MM.1S (cell line): ENCODE measurements around the gene NDEL1.

ENCODE experiments used
- DNase-seq: peaks from one replicate; pipeline ENCODE4 v3.0.0-alpha.2; 2015
- H2AFZ ChIP-seq: fragments of 300-600 bp; sonication (generic); 2 replicates; pipeline ENCODE4 v1.6.0; 2016; ENCODE audit warnings: antibody characterized with exemption, low read length
- H3F3A ChIP-seq: fragments of 300-600 bp; sonication (generic); 2 replicates; pipeline ENCODE4 v1.6.1; 2016; ENCODE audit warnings: mild to moderate bottlenecking, antibody characterized with exemption, low read length, moderate library complexity, mixed read lengths; ENCODE audit not compliant: insufficient read depth
- H3K27ac ChIP-seq: fragments of 300-600 bp; sonication (generic); 2 replicates; pipeline ENCODE4 v1.5.1; 2016; ENCODE audit warnings: mild to moderate bottlenecking, low read length
- H3K27me3 ChIP-seq: fragments of 300-600 bp; sonication (generic); replicated peaks from 2 replicates; pipeline ENCODE4 v1.6.0; 2016; ENCODE audit warnings: low read length; ENCODE audit not compliant: insufficient read depth
- H3K36me3 ChIP-seq: fragments of 300-600 bp; sonication (generic); replicated peaks from 2 replicates; pipeline ENCODE4 v1.6.1; 2016; ENCODE audit warnings: mild to moderate bottlenecking, low read length, mixed read lengths; ENCODE audit not compliant: insufficient read depth
- H3K4me1 ChIP-seq: fragments of 300-600 bp; sonication (generic); 2 replicates; pipeline ENCODE4 v1.6.1; 2016; ENCODE audit warnings: low read length, mixed read lengths
- H3K4me2 ChIP-seq: fragments of 300-600 bp; sonication (generic); 2 replicates; pipeline ENCODE4 v1.6.0; 2016; ENCODE audit warnings: low read depth, low read length
- H3K4me3 ChIP-seq: fragments of 300-600 bp; sonication (generic); 2 replicates; pipeline ENCODE4 v1.5.1; 2016; ENCODE audit warnings: low read length, mixed read lengths
- H3K79me2 ChIP-seq: fragments of 300-600 bp; sonication (generic); 2 replicates; pipeline ENCODE4 v1.6.1; 2016; ENCODE audit warnings: mixed run types, low read length, mixed read lengths
- H3K9ac ChIP-seq: fragments of 300-600 bp; sonication (generic); 2 replicates; pipeline ENCODE4 v1.6.1; 2016; ENCODE audit warnings: low read length, mixed read lengths
- H3K9me2 ChIP-seq: fragments of 300-600 bp; sonication (generic); replicated peaks from 2 replicates; pipeline ENCODE4 v1.6.1; 2016; ENCODE audit warnings: mild to moderate bottlenecking, low read length, mixed read lengths; ENCODE audit not compliant: insufficient read depth
- H3K9me3 ChIP-seq: fragments of 300-600 bp; sonication (generic); replicated peaks from 2 replicates; pipeline ENCODE4 v1.6.1; 2016; ENCODE audit warnings: mild to moderate bottlenecking, low read length, mixed read lengths; ENCODE audit not compliant: insufficient read depth
- H4K20me1 ChIP-seq: fragments of 300-600 bp; sonication (generic); 2 replicates; pipeline ENCODE4 v1.6.1; 2016; ENCODE audit warnings: mild to moderate bottlenecking, low read length, moderate library complexity, mixed read lengths; ENCODE audit not compliant: insufficient read depth
- CTCF ChIP-seq: fragments of 300-600 bp; sonication (generic); IDR thresholded peaks from 2 replicates; pipeline ENCODE4 v1.5.1; 2016; ENCODE audit warnings: antibody characterized with exemption, low read length, mixed read lengths
- EZH2 ChIP-seq: fragments of 300-600 bp; sonication (generic); optimal IDR thresholded peaks from 2 replicates; pipeline ENCODE3; 2017; ENCODE audit warnings: low read depth, mild to moderate bottlenecking, antibody characterized with exemption, low read length, mixed read lengths
- EZH2phosphoT487 ChIP-seq: fragments of 300-600 bp; sonication (generic); IDR thresholded peaks from 2 replicates; pipeline ENCODE4 v1.6.1; 2018; ENCODE audit warnings: antibody characterized with exemption, low read length

The NDEL1 gene

DNA sequence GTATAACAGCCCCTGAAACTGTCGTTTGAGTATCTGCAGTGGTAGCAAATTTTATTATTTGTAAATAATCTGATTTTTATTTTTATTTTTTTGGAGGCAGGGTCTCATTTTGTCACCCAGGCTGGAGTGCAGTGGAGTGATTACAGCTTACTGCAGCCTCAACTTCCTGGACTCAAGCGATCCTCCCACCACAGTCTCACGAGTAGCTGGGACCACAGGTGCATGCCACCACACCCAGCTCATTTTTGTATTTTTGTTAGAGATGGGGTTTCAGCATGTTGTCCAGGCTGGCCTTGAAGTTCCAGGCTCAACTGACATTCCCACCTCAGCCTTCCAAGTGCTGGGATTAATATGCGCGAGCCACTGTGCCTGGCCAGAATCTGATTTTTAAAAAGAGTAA, 2.8 kb downstream of the NDEL1 start:
- H3K27ac ChIP-seq, result no peak overlapping the region
- H3K4me2 ChIP-seq, result no peak overlapping the region
- H2AFZ ChIP-seq, result no peak overlapping the region
- peaks cover 3% of the 10 kb centered on the region; the same call in 1 of the 2 replicates for H3F3A ChIP-seq
- no peaks in the 10 kb centered on the region for H3K9me3 ChIP-seq
- H3K9ac ChIP-seq, result no peak overlapping the region
- H3K9me2 ChIP-seq, result no peaks in the 10 kb centered on the region
- H3K4me1 ChIP-seq, result peaks cover 4% of the 10 kb centered on the region; the same call in 1 of the 2 replicates
- no peaks in the 10 kb centered on the region for H3K27me3 ChIP-seq
- TF ChIP-seq EZH2 (no peak), CTCF (no peak), EZH2phosphoT487 (no peak)
- peaks cover 2% of the 10 kb centered on the region; the same call in 1 of the 2 replicates for H3K36me3 ChIP-seq
- no peak overlapping the region for H3K4me3 ChIP-seq
- H4K20me1 ChIP-seq, result peaks cover 14% of the 10 kb centered on the region; the same call in 1 of the 2 replicates
- peaks cover 75% of the 10 kb centered on the region for H3K79me2 ChIP-seq
- no peak for DNase-seq

GRCh38 chr17:8439681-8440080, 4.0 kb downstream of the NDEL1 start:
- Histone ChIP-seq H3F3A (peaks cover 3% of the 10 kb centered on the region; the same call in 1 of the 2 replicates), H3K4me3 (no peak overlapping the region), H3K27me3 (no peaks in the 10 kb centered on the region), H3K27ac (no peak overlapping the region), H3K4me2 (no peak overlapping the region), H3K79me2 (peaks cover 87% of the 10 kb centered on the region), H3K4me1 (peaks cover 4% of the 10 kb centered on the region; the same call in 1 of the 2 replicates), H2AFZ (no peak overlapping the region), H3K9ac (no peak overlapping the region), H4K20me1 (peaks cover 14% of the 10 kb centered on the region; the same call in 1 of the 2 replicates), H3K36me3 (peaks cover 4% of the 10 kb centered on the region; the same call in 1 of the 2 replicates), H3K9me2 (no peaks in the 10 kb centered on the region), H3K9me3 (no peaks in the 10 kb centered on the region)
- DNase-seq, result no peak
- TF ChIP-seq EZH2phosphoT487 (no peak), CTCF (no peak), EZH2 (no peak)

GRCh38 chr17:8441690-8442089, 6.0 kb downstream of the NDEL1 start:
- H3K27ac ChIP-seq, result no peak overlapping the region
- no peak for TF ChIP-seq EZH2phosphoT487
- TF ChIP-seq CTCF, result no peak
- TF ChIP-seq EZH2, result no peak
- H3K36me3 ChIP-seq, result peaks cover 9% of the 10 kb centered on the region; the same call in 1 of the 2 replicates
- peaks cover 90% of the 10 kb centered on the region for H3K79me2 ChIP-seq
- peaks cover under 1% of the 10 kb centered on the region; the same call in 1 of the 2 replicates for H3F3A ChIP-seq
- H3K4me3 ChIP-seq, result no peak overlapping the region
- H3K4me2 ChIP-seq, result no peak overlapping the region
- no peak for DNase-seq
- peaks cover 17% of the 10 kb centered on the region; the same call in 1 of the 2 replicates for H4K20me1 ChIP-seq
- H3K9ac ChIP-seq, result no peak overlapping the region
- H3K27me3 ChIP-seq, result no peaks in the 10 kb centered on the region
- no peaks in the 10 kb centered on the region for H3K9me2 ChIP-seq
- H3K4me1 ChIP-seq, result peaks cover 4% of the 10 kb centered on the region; the same call in 1 of the 2 replicates
- H2AFZ ChIP-seq, result no peak overlapping the region
- H3K9me3 ChIP-seq, result no peaks in the 10 kb centered on the region
